ENCODE data around the gene STMN1. TPM values are rescaled to one million over a fixed set of nuclear protein-coding genes. Genes with fewer than 3 reads are reported as not detected.

STMN1 gene
- total RNA-seq, 1 experiment from 2014 or later = 99.5 TPM

DNA sequence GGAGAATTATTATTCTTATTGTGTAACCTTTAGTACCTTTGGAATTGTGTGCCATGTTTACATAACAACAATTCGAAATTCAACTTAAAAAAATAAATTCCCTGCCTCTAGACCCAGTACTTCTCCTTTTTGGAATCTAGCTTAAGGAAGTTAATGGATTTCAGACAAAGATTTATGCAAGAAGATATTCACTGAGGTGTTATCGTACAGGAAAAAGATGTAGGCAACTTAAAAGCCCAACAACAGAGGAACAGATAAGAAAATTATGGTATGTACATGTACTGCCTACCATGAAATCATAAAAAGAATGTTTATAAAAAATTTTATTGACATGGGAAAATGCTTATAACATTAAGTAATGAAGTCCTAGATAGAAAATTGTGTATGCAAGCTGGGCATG, 18.2 kb upstream of the STMN1 start:
- in situ Hi-C loops (cut with HindIII; ENCODE audit: low pct_unique_long_range_greater_than_20kb, low sequenced_read_pairs) = no loop called here
- no peak for DNase-seq (ENCODE audit: low read depth, low spot score)

DNA sequence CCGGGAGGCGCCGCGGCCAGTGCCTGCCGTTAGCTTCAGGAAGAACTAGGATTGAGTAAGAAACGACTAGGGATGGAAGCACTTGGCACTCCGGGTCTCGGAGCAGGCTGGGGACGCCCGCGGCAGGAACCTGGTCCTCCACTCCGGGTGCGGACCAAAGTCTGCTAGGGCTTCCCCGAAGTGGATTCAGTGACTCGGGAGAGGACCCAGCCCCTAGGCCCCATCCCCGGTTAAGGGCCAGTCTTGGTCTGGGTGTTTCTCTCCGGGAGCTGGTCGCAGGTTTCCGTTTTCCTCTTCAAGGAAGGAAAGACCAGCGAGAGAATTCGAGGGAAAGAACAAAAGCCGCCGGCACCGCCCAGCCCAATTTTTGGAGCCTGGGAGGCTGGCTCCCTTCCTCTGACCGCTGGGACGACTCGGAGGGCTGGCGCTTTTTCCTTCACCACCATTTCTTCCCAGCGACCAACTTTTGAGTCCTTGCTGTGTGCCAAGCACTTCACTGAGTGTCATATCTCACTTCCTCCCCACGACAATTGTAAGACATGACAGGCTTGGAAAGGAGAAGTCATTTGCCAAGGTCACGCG, 16.8 kb upstream of the STMN1 start:
- DNase-seq (ENCODE audit: low read depth, low spot score) = no peak
- in situ Hi-C loops (cut with HindIII; ENCODE audit: low pct_unique_long_range_greater_than_20kb, low sequenced_read_pairs) = no loop called here

DNA sequence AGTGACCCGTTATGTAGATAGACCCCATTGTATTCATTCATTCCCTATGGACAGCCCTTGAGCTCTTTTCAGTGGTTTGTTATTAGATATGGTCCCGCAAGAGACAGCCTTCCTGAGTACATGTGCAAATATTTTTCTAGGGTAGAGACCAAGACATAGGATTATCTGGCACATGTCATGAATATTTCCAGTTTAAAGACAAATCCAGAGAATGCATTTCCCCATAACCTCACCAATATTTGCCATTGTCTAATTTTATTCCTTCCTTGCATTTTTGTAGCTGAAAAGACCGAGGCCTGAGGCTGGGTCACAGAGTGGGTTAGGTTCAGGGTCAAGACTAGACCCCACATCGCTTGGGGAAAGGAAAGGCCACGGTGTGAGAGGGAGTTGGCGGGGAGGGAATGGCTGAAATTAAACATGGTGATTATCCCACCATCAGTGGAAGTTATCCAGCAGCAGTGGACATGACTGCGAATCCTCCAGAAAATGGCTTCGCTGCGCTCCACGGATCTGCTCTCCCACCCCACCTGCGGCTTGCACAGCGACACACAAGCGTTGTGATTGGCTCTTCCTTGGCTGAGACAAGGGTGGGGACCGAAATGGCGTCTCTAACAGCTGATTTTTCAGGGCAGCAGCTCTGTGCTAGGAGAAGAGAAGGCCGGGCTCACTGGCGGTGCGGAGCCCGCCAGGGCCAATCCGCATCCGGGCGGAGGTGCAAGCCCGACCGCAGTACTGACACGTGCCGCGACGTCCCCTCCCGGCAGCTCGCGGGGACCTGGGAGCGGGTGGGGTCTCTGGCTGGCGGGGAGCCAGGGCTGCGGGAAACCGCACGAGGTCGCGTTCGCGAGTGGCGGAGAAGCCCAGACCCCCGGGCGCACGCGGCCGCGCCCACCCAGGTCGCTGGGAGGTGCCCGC, 16.1 kb upstream of the STMN1 start:
- no peak for DNase-seq (ENCODE audit: low read depth, low spot score)
- in situ Hi-C loops (cut with HindIII; ENCODE audit: low pct_unique_long_range_greater_than_20kb, low sequenced_read_pairs) = no loop called here

DNA sequence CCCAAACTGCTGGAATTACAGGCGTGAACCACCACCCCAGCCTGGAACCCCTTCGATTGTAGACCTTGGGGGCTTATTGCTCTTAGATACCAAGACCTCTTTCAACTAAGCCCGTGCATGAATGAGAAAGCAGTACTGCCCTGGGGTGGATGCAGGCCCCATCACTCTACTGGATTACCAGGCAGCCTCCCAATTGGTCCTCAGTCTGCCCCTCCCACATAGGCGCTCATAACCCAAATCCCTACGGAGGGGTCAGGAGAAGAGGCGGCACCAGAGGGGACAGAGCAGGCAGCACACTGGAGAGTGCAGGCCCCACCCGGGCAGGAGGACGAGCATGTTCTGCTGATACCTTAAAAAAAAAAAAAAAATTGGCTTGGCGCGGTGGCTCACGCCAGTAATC, 12.4 kb upstream of the STMN1 start:
- no peak for DNase-seq (ENCODE audit: low read depth, low spot score)
- in situ Hi-C loops (cut with HindIII; ENCODE audit: low pct_unique_long_range_greater_than_20kb, low sequenced_read_pairs) = no loop called here

DNA sequence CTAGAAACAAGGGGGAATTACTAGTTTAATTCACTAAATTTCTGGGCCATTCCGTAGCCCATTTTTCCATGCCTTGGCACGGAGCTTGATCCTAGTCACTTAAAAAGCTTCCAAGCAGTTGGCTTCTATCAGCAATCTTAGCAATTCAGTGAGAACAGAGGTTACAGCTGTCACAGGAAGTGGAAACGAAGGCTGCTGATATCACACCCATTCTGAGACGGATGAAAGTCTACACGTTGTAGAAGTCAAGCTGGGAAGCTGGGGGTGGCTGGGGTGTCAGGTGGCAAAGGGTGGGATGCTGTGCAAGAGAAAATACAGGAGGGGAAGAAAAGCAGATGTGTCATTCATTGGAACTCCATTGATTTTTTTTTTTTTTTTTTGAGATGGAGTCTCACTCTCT, 11.8 kb upstream of the STMN1 start:
- in situ Hi-C loops (cut with HindIII; ENCODE audit: low pct_unique_long_range_greater_than_20kb, low sequenced_read_pairs) = no loop called here
- no peak for DNase-seq (ENCODE audit: low read depth, low spot score)

DNA sequence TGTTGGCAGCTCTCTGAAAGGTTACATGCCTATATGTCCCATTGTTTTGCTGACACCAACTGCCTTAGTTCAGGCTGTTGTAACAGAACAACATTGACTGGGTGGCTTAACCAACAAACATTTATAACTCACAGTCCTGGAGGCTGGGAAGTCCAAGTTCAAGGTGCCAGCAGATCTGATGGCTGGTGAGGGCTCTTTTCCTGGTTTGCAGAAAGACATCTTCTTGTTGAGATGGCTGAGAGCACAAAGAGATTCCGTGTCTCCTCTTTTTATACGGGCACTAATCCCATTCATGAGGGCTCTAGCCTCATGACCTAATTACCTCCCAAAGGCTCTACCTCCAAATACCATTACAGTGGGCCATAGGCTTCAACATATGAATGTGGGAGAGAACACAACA, 10.2 kb upstream of the STMN1 start:
- in situ Hi-C loops (cut with HindIII; ENCODE audit: low pct_unique_long_range_greater_than_20kb, low sequenced_read_pairs) = no loop called here
- DNase-seq (ENCODE audit: low read depth, low spot score) = no peak

DNA sequence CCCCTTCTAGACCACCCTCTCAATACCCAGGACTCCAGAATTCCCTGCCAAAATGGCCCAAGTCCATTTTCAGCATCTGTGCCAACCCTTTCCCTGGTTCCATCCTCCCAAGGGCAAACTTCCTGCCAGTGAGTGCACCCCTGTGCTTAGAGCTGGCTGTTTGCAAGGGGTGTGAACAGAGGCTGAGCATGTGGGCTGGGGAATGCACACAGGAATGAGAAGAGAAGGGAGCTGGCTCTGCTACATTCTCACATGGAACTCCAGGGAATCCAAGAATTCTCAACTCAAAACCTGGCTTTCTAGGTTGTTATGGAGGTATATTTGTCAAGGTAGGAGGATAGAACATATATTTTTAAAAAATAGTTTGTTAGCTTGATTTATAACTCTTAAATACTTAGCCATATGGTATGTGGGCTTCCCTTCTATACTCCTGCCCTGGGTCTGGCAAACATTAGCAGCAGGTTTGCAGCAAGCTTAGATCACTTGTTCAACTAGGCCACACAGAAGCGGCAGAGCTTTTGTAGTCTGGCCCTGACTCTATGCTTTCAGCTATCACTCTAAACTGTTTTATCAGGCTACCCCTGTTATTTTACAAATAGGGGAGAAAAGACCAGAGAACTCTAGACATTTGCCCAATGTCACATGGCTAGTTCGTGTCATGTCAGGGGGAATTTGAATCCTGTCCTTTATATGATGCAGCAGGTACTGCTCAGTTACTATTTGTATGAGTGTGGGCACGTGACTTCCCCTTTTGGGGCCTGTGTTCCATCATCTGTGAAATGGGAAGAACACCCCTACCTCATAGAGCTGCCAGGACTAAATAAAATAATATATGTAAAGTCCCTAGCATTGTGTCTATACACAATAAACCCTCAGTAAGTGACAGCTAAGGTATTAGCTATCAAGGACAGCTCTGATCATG, 8.1 kb upstream of the STMN1 start:
- in situ Hi-C loops (cut with HindIII; ENCODE audit: low pct_unique_long_range_greater_than_20kb, low sequenced_read_pairs) = no loop called here
- DNase-seq (ENCODE audit: low read depth, low spot score) = no peak

DNA sequence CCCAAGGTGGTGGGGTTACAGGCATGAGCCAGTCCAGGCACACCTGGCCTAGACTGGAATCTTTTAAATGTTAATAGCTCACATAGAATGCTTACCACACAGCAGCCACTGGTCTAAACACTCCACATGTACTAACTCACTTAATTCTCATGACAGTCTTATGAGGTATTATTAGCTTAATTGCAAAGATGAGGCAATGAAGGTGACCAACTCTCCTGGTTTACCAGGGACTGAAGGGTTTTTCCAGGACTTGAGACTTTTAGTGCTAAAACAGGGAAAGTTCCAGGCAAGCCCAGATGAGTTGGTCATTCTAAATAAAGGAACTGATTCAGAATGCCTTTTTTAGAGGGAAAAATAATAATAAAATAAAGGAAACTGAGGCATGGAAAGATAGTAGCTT, 7.0 kb upstream of the STMN1 start:
- in situ Hi-C loops (cut with HindIII; ENCODE audit: low pct_unique_long_range_greater_than_20kb, low sequenced_read_pairs) = no loop called here
- no peak for DNase-seq (ENCODE audit: low read depth, low spot score)

DNA sequence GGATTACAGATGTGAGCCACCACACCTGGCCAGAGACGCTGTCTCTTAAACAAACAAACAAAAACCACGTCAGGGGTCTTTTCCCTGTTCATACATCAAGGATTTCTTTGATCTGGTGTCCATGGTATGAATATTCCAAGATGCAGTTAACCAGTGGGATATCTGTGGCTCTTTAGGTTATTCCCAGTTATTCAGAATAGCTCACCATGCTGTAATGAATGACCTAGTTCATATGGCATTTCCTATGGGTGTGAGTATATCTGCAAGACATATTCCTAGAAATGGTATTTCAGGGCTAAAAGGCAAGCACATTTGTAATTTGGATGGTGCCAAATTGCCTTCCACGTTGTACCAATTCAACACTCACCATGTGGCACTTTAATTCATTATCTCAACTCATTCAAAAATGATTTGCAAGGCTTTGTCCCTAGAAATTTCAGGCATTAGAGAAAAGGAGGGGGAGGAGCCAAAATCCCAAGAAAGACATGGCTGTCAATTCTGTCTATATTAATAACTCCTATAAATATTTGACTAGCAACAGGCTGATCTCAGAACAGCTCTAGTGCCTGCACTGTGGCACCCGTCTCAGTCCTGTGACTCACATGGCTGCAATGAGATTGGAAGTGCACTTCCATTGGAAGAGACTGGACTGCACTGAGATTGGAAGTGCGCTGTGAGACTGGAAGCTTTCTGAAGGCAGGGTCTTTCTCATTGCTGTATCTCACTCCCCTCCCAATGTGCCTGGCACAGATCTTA, 6.0 kb upstream of the STMN1 start:
- in situ Hi-C loops (cut with HindIII; ENCODE audit: low pct_unique_long_range_greater_than_20kb, low sequenced_read_pairs) = no loop called here
- DNase-seq (ENCODE audit: low read depth, low spot score) = no peak

DNA sequence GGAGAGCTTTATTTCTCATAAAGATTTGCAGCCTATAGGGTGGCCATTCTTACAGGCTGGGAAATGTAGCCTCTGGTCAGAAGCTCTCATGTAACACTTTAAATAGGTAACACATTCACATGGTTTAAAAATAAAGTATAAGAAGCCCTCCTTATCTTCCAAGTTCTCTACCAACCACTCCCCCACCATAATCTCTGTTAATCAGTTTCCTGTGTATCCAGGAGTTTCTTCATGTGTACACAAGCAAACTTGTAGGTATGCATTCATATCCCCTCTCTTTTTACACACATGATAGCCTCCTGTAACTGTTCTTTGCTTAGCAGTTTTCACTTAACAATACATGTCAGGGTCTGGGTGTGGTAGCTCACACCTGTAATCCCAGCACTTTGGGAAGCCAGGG, 4.9 kb upstream of the STMN1 start:
- DNase-seq (ENCODE audit: low read depth, low spot score) = no peak
- in situ Hi-C loops (cut with HindIII; ENCODE audit: low pct_unique_long_range_greater_than_20kb, low sequenced_read_pairs) = no loop called here

DNA sequence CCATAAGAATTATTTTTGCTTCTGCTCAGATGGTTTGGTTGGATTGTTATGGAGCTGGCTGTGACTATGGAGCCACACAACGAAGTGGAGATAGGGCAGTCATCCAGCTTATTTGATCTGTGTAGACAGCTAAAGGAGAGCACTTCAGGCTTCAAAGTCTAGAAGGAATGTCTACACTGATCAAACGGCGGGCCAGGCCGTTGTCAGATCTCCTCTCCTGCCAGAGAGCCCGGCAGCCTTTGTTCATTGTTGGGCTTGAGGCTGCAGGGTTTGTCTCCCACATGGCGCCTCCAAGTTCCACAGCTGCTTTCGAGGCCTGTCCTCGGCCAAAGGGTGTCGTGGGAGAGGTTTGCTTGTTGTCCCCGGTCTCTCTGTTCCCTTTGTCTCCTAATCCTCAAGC, 2.8 kb upstream of the STMN1 start:
- DNase-seq (ENCODE audit: low read depth, low spot score) = no peak
- in situ Hi-C loops (cut with HindIII; ENCODE audit: low pct_unique_long_range_greater_than_20kb, low sequenced_read_pairs) = no loop called here

DNA sequence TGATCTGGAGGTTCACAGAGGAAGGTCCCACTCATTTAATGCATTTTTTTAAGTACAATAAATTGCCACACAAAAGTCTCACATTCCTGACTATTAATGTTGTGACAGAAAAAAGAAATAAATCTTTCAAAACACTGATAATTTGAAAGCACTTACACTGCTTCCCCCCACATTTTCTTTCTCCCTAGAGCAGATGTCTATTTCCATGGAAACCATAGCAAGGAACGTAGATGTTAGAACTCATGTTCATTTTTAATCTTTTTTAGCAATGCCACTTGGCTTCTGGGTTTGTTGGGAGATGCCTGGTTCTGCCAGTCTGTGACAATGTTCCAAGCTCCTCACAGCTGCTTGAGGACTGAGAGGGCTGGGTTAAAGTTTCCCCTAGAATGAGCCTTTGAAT, 1.9 kb upstream of the STMN1 start:
- no peak for DNase-seq (ENCODE audit: low read depth, low spot score)
- in situ Hi-C loops (cut with HindIII; ENCODE audit: low pct_unique_long_range_greater_than_20kb, low sequenced_read_pairs) = no loop called here

DNA sequence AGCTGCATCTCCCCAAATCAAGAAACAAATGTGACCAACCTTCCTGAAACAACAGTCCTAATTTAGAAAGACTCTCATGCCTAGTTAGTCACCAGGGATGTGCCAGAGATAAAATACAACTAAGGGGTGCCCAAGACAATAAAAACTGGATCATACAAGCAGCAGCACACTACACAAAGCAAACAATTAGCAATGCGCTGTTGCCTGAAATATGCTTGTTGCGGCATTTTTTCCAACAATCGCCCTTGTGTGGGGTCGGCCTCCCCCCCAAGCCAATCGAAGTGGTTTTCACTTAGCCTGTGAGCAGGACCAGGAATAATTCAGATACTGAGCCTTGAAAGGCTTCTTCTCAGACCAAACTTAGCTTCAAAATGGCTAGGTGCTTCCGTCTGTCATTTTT, 1.4 kb upstream of the STMN1 start:
- in situ Hi-C loops (cut with HindIII; ENCODE audit: low pct_unique_long_range_greater_than_20kb, low sequenced_read_pairs) = no loop called here
- DNase-seq (ENCODE audit: low read depth, low spot score) = no peak

DNA sequence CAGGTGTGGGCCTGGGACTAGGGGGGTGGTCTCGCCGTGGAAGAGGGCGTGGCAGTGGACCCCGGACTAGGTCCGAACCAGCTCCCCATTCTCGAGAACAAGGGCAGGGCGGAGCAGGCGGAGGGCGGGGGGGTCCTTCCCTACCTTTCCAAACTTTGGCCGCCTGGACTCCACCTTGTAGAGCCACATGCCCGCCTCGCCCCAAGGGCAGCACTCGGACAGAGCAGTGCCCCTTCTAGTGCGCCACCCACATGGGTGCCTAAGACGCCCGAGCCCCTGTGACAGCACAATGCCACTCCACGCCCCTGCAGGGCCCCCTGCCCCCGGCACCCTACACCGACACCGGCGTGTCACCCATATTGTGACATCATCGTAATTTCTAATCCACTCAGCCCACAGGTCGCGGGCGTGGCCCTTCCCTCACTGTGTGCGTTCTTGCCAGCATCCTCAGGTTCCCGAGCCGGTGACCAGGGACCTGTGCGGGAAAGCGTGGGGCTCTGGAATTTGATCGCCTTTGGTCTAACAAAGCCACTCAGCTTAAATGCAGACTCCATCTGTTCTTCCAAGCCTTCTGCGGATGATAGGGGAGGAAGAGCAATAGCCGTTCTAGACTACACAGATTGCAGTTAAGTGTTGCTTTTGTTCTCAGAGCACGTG, 553 bp upstream of the STMN1 start:
- in situ Hi-C loops (cut with HindIII; ENCODE audit: low pct_unique_long_range_greater_than_20kb, low sequenced_read_pairs) = no loop called here
- no peak for DNase-seq (ENCODE audit: low read depth, low spot score)

DNA sequence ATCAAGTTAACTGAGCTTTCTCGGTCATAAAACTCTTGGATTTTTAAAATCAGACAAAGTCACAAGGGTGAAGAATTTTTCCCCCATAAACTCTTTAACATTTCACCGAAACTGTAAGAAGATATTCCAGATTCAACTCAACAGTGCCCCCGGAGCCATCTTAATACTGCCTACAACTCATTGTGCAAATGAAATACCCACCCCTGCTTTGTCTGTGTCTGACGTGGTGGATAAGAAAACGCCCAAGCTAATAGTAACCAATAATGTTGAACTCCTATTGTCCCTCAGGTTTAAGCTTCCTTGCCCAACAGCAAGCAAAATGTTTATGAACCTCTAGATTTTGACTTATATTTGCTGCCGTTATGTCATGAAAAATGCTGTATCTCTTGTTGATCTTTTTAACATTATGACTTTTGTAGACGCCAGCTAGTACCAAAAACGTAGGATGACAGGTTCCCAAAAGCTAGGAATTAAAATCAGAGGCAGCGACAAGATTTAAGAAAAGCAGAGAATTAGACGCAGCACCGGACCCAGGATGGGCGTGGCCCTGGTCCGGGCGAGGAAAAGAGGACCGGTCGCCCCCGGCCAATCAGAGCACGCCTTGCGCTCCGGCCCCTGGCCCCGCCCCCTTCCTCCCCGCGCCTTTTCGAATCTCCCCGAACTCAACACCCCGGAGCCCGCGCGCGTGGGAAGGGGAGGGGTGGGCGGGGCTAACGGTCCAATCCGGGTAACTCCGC, 1.1 kb downstream of the STMN1 start:
- in situ Hi-C loops (cut with HindIII; ENCODE audit: low pct_unique_long_range_greater_than_20kb, low sequenced_read_pairs) = no loop called here
- peak; percentile 88 for DNase-seq (ENCODE audit: low read depth, low spot score)

DNA sequence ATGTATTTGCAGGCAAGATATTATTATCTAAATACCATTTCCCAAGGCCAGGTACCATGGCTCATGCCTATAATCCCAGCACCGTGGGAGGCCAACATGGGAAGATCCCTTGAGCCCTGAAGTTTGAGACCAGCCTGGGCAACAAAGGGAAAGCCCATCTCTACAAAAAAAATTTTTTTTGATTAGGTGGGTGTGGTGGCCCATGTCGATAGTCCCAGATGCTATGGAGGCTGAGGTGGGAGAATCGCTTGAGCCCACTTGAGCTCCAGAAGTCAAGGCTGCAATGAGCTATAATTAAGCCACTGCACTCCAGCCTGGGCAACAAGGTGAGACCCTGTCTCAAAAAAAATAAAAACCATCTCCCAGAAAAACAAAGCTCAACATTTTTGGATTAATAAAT, 2.2 kb downstream of the STMN1 start:
- in situ Hi-C loops (cut with HindIII; ENCODE audit: low pct_unique_long_range_greater_than_20kb, low sequenced_read_pairs) = no loop called here
- no peak for DNase-seq (ENCODE audit: low read depth, low spot score)

DNA sequence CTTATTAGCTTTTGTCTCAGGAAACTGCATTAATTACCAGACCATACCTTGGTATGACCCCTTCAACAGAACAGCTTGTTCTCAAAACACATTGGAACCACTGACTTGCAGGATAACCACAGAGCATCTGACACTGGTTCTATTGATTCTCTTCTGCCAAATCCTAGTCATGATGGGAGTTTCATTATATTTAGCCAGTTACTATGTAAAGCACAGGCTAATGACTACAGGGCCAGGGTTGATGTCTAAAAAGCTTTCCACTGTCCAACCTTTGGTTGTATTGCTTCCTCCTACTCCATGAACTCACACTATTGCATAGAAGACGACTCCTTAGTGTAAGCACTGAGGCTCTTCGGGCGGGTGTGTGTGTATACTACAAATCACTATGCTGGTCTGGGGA, 3.8 kb downstream of the STMN1 start:
- peak; percentile 84 for DNase-seq (ENCODE audit: low read depth, low spot score)
- in situ Hi-C loops (cut with HindIII; ENCODE audit: low pct_unique_long_range_greater_than_20kb, low sequenced_read_pairs) = no loop called here
